ENCODE data around the gene E2F2. TPM values are rescaled to one million over a fixed set of nuclear protein-coding genes. Genes with fewer than 3 reads are reported as not detected.

E2F2 gene
- total and polyA plus RNA-seq, 4 experiments from 2014 or later = 0.69 to 1.2 (median 1.1) TPM

GRCh38 chr1:23473037-23473800, 57.8 kb downstream of the E2F2 start:
- ChIA-PET POLR2A (ENCODE audit: partially characterized antibody) (no interaction called here), CTCF (ENCODE audit: partially characterized antibody) (interaction anchor here (1.0 kb wide), 1 partner anchor 22 kb away, joined by 3 read pairs; no protein-coding TSS in a partner anchor)
- Histone ChIP-seq H3K27me3 (ENCODE audit: insufficient read depth, low read length) (no peaks in the 10 kb centered on the region), H3K4me1 (ENCODE audit: insufficient read depth, low read length) (no peaks in the 10 kb centered on the region), H3K36me3 (ENCODE audit: insufficient read depth, low read length) (no peaks in the 10 kb centered on the region), H3K4me3 (ENCODE audit: low read length in 2 of 2) (no peak overlapping the region), H3K27ac (ENCODE audit: low read depth, low read length) (no peak overlapping the region), H3K9me3 (ENCODE audit: control insufficient read depth in 1 of 2, low read length in 2 of 2) (no peaks in the 10 kb centered on the region)
- intact Hi-C loops (cut with micrococcal nuclease) = no loop called here
- Mint-ChIP-seq H3K9me3 (no peaks in the 10 kb centered on the region), H3K4me1 (no peaks in the 10 kb centered on the region), H3K27me3 (peaks cover 0 to 3% of the 10 kb centered on the region in 2 donors), H3K27ac (no peak overlapping the region), H3K36me3 (no peaks in the 10 kb centered on the region), H3K4me3 (no peak overlapping the region)
- DNase-seq = no peak

- H3K4me3 ChIP-seq (ENCODE audit: low read length in 2 of 2) = no peak overlapping the region
- Mint-ChIP-seq H3K36me3 (no peaks in the 10 kb centered on the region), H3K9me3 (no peaks in the 10 kb centered on the region), H3K4me1 (no peaks in the 10 kb centered on the region), H3K27me3 (peaks cover 0 to 3% of the 10 kb centered on the region in 2 donors), H3K4me3 (no peak overlapping the region), H3K27ac (no peak overlapping the region)
- no peak for DNase-seq
- intact Hi-C loops (cut with micrococcal nuclease) = no loop called here
- H3K36me3 ChIP-seq (ENCODE audit: insufficient read depth, low read length) = no peaks in the 10 kb centered on the region
- ChIA-PET POLR2A (ENCODE audit: partially characterized antibody) (no interaction called here), CTCF (ENCODE audit: partially characterized antibody) (interaction anchor here (1.0 kb wide), 1 partner anchor 23 kb away, joined by 3 read pairs; no protein-coding TSS in a partner anchor)
- no peaks in the 10 kb centered on the region for H3K4me1 ChIP-seq (ENCODE audit: insufficient read depth, low read length)
- no peaks in the 10 kb centered on the region for H3K9me3 ChIP-seq (ENCODE audit: control insufficient read depth in 1 of 2, low read length in 2 of 2)
- H3K27ac ChIP-seq (ENCODE audit: low read depth, low read length) = no peak overlapping the region
- no peaks in the 10 kb centered on the region for H3K27me3 ChIP-seq (ENCODE audit: insufficient read depth, low read length)
Observed at GRCh38 chr1:23472351-23473036, 58.5 kb downstream of the E2F2 start.

- Mint-ChIP-seq H3K27ac (no peak overlapping the region), H3K36me3 (no peaks in the 10 kb centered on the region), H3K27me3 (peaks cover 0 to 3% of the 10 kb centered on the region in 2 donors), H3K4me3 (no peak overlapping the region), H3K9me3 (no peaks in the 10 kb centered on the region), H3K4me1 (no peaks in the 10 kb centered on the region)
- no peak overlapping the region for H3K4me3 ChIP-seq (ENCODE audit: low read length in 2 of 2)
- no peaks in the 10 kb centered on the region for H3K36me3 ChIP-seq (ENCODE audit: insufficient read depth, low read length)
- no peak for DNase-seq
- no peaks in the 10 kb centered on the region for H3K4me1 ChIP-seq (ENCODE audit: insufficient read depth, low read length)
- CTCF ChIA-PET (ENCODE audit: partially characterized antibody) = no interaction called here
- POLR2A ChIA-PET (ENCODE audit: partially characterized antibody) = interaction anchor here (1.0 kb wide), 1 partner anchor 12 kb away, joined by 3 read pairs; the partner anchor contains the start of gene ASAP3
- no peaks in the 10 kb centered on the region for H3K27me3 ChIP-seq (ENCODE audit: insufficient read depth, low read length)
- H3K27ac ChIP-seq (ENCODE audit: low read depth, low read length) = no peak overlapping the region
- H3K9me3 ChIP-seq (ENCODE audit: control insufficient read depth in 1 of 2, low read length in 2 of 2) = no peaks in the 10 kb centered on the region
- intact Hi-C loops (cut with micrococcal nuclease) = no loop called here
Observed at GRCh38 chr1:23471473-23472075, 59.5 kb downstream of the E2F2 start.

GRCh38 chr1:23470282-23471070, 60.6 kb downstream of the E2F2 start:
- H3K36me3 Mint-ChIP-seq = no peaks in the 10 kb centered on the region
- H3K4me1 Mint-ChIP-seq = no peaks in the 10 kb centered on the region
- intact Hi-C loops (cut with micrococcal nuclease) = no loop called here
- no peaks in the 10 kb centered on the region for H3K27me3 ChIP-seq (ENCODE audit: insufficient read depth, low read length)
- H3K36me3 ChIP-seq (ENCODE audit: insufficient read depth, low read length) = no peaks in the 10 kb centered on the region
- no peaks in the 10 kb centered on the region for H3K27me3 Mint-ChIP-seq
- H3K4me3 ChIP-seq (ENCODE audit: low read length in 2 of 2) = no peak overlapping the region
- no peak overlapping the region for H3K27ac Mint-ChIP-seq
- no peak for DNase-seq
- CTCF ChIA-PET (ENCODE audit: partially characterized antibody) = interaction anchor here (0.6 kb wide), 1 partner anchor 155 kb away, joined by 3 read pairs; no protein-coding TSS in a partner anchor
- H3K4me3 Mint-ChIP-seq = no peak overlapping the region
- H3K4me1 ChIP-seq (ENCODE audit: insufficient read depth, low read length) = no peaks in the 10 kb centered on the region
- H3K9me3 Mint-ChIP-seq = no peaks in the 10 kb centered on the region
- H3K9me3 ChIP-seq (ENCODE audit: control insufficient read depth in 1 of 2, low read length in 2 of 2) = no peaks in the 10 kb centered on the region
- POLR2A ChIA-PET (ENCODE audit: partially characterized antibody) = no interaction called here
- no peak overlapping the region for H3K27ac ChIP-seq (ENCODE audit: low read depth, low read length)

GRCh38 chr1:23469372-23469982, 61.6 kb downstream of the E2F2 start:
- Histone ChIP-seq H3K9me3 (ENCODE audit: control insufficient read depth in 1 of 2, low read length in 2 of 2) (no peaks in the 10 kb centered on the region), H3K27me3 (ENCODE audit: insufficient read depth, low read length) (no peaks in the 10 kb centered on the region), H3K36me3 (ENCODE audit: insufficient read depth, low read length) (no peaks in the 10 kb centered on the region), H3K27ac (ENCODE audit: low read depth, low read length) (no peak overlapping the region), H3K4me1 (ENCODE audit: insufficient read depth, low read length) (no peaks in the 10 kb centered on the region), H3K4me3 (ENCODE audit: low read length in 2 of 2) (no peak overlapping the region)
- Mint-ChIP-seq H3K4me1 (no peaks in the 10 kb centered on the region), H3K27ac (no peak overlapping the region), H3K27me3 (no peaks in the 10 kb centered on the region), H3K9me3 (no peaks in the 10 kb centered on the region), H3K4me3 (no peak overlapping the region), H3K36me3 (no peaks in the 10 kb centered on the region)
- intact Hi-C loops (cut with micrococcal nuclease) = no loop called here
- DNase-seq = no peak
- CTCF ChIA-PET (ENCODE audit: partially characterized antibody) = interaction anchor here (0.6 kb wide), 1 partner anchor 156 kb away, joined by 3 read pairs; no protein-coding TSS in a partner anchor
- POLR2A ChIA-PET (ENCODE audit: partially characterized antibody) = no interaction called here

GRCh38 chr1:23466423-23466989, 64.5 kb downstream of the E2F2 start:
- Mint-ChIP-seq H3K27ac (no peak overlapping the region), H3K4me1 (no peaks in the 10 kb centered on the region), H3K4me3 (no peak overlapping the region), H3K36me3 (no peaks in the 10 kb centered on the region), H3K9me3 (no peaks in the 10 kb centered on the region), H3K27me3 (peaks cover 5 to 6% of the 10 kb centered on the region in 2 donors)
- H3K4me3 ChIP-seq (ENCODE audit: low read length in 2 of 2) = no peak overlapping the region
- ChIA-PET POLR2A (ENCODE audit: partially characterized antibody) (no interaction called here), CTCF (ENCODE audit: partially characterized antibody) (interaction anchor here (1.2 to 2.1 kb wide), 3 partner anchors 30 to 282 kb away, joined by 3 to 7 read pairs (median 3); no protein-coding TSS in a partner anchor)
- no peak overlapping the region for H3K27ac ChIP-seq (ENCODE audit: low read depth, low read length)
- H3K36me3 ChIP-seq (ENCODE audit: insufficient read depth, low read length) = no peaks in the 10 kb centered on the region
- no peaks in the 10 kb centered on the region for H3K9me3 ChIP-seq (ENCODE audit: control insufficient read depth in 1 of 2, low read length in 2 of 2)
- H3K4me1 ChIP-seq (ENCODE audit: insufficient read depth, low read length) = no peaks in the 10 kb centered on the region
- intact Hi-C loops (cut with micrococcal nuclease) = no loop called here
- no peak for DNase-seq
- H3K27me3 ChIP-seq (ENCODE audit: insufficient read depth, low read length) = no peaks in the 10 kb centered on the region

All from CD4-positive, alpha-beta memory T cell (primary cell).